Measurements from ENCODE around the gene FRG1. TPM values are rescaled to one million over a fixed set of nuclear protein-coding genes. Genes with fewer than 3 reads are reported as not detected.

The FRG1 gene
- total and polyA plus RNA-seq, 2 experiments from 2014 or later, result 24.3 to 65.2 TPM

DNA sequence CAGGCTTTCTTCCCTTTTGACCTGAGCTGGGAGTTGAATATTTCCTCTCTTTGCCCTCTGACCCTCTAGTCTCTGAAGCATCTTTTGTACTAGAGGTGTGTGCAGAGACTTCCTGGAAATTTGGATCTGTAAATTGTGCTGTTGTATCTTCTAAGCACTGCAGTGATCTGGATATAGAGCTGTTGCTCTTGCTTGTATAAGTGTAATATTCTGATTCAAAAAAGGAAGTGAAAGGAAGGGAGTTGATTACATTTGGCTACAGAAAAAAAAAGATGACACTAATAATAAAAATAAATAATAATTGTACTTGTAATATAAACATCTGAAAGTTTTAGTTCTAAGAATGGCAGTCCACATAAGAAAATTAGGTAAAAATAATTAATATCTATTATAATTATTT is 33.0 kb downstream of the FRG1 start:
- TF ChIP-seq POLR2AphosphoS5 (IDR thresholded peaks at IDR 0.05; ENCODE audit: low read depth), result no peak
- TF ChIP-seq, protein P1, sequence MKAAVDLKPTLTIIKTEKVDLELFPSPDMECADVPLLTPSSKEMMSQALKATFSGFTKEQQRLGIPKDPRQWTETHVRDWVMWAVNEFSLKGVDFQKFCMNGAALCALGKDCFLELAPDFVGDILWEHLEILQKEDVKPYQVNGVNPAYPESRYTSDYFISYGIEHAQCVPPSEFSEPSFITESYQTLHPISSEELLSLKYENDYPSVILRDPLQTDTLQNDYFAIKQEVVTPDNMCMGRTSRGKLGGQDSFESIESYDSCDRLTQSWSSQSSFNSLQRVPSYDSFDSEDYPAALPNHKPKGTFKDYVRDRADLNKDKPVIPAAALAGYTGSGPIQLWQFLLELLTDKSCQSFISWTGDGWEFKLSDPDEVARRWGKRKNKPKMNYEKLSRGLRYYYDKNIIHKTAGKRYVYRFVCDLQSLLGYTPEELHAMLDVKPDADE (IDR thresholded peaks at IDR 0.05), result no peak
- no peak for TF ChIP-seq EZH2 (IDR thresholded peaks at IDR 0.05; ENCODE audit: low read depth, unreplicated experiment)
- TF ChIP-seq, protein P2, sequence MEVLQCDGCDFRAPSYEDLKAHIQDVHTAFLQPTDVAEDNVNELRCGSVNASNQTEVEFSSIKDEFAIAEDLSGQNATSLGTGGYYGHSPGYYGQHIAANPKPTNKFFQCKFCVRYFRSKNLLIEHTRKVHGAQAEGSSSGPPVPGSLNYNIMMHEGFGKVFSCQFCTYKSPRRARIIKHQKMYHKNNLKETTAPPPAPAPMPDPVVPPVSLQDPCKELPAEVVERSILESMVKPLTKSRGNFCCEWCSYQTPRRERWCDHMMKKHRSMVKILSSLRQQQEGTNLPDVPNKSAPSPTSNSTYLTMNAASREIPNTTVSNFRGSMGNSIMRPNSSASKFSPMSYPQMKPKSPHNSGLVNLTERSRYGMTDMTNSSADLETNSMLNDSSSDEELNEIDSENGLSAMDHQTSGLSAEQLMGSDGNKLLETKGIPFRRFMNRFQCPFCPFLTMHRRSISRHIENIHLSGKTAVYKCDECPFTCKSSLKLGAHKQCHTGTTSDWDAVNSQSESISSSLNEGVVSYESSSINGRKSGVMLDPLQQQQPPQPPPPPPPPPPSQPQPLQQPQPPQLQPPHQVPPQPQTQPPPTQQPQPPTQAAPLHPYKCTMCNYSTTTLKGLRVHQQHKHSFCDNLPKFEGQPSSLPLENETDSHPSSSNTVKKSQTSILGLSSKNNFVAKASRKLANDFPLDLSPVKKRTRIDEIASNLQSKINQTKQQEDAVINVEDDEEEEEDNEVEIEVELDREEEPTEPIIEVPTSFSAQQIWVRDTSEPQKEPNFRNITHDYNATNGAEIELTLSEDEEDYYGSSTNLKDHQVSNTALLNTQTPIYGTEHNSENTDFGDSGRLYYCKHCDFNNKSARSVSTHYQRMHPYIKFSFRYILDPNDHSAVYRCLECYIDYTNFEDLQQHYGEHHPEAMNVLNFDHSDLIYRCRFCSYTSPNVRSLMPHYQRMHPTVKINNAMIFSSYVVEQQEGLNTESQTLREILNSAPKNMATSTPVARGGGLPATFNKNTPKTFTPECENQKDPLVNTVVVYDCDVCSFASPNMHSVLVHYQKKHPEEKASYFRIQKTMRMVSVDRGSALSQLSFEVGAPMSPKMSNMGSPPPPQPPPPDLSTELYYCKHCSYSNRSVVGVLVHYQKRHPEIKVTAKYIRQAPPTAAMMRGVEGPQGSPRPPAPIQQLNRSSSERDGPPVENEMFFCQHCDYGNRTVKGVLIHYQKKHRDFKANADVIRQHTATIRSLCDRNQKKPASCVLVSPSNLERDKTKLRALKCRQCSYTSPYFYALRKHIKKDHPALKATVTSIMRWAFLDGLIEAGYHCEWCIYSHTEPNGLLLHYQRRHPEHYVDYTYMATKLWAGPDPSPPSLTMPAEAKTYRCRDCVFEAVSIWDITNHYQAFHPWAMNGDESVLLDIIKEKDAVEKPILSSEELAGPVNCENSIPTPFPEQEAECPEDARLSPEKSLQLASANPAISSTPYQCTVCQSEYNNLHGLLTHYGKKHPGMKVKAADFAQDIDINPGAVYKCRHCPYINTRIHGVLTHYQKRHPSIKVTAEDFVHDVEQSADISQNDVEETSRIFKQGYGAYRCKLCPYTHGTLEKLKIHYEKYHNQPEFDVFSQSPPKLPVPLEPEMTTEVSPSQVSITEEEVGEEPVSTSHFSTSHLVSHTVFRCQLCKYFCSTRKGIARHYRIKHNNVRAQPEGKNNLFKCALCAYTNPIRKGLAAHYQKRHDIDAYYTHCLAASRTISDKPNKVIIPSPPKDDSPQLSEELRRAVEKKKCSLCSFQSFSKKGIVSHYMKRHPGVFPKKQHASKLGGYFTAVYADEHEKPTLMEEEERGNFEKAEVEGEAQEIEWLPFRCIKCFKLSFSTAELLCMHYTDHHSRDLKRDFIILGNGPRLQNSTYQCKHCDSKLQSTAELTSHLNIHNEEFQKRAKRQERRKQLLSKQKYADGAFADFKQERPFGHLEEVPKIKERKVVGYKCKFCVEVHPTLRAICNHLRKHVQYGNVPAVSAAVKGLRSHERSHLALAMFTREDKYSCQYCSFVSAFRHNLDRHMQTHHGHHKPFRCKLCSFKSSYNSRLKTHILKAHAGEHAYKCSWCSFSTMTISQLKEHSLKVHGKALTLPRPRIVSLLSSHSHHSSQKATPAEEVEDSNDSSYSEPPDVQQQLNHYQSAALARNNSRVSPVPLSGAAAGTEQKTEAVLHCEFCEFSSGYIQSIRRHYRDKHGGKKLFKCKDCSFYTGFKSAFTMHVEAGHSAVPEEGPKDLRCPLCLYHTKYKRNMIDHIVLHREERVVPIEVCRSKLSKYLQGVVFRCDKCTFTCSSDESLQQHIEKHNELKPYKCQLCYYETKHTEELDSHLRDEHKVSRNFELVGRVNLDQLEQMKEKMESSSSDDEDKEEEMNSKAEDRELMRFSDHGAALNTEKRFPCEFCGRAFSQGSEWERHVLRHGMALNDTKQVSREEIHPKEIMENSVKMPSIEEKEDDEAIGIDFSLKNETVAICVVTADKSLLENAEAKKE (CRISPR knock-in tag; IDR thresholded peaks at IDR 0.05), result no peak
- TF ChIP-seq ZNF114 (CRISPR knock-in tag; IDR thresholded peaks at IDR 0.05), result no peak
- no peak for TF ChIP-seq STAT1 (IDR thresholded peaks at IDR 0.05; ENCODE audit: unreplicated experiment)
- TF ChIP-seq, protein P3, sequence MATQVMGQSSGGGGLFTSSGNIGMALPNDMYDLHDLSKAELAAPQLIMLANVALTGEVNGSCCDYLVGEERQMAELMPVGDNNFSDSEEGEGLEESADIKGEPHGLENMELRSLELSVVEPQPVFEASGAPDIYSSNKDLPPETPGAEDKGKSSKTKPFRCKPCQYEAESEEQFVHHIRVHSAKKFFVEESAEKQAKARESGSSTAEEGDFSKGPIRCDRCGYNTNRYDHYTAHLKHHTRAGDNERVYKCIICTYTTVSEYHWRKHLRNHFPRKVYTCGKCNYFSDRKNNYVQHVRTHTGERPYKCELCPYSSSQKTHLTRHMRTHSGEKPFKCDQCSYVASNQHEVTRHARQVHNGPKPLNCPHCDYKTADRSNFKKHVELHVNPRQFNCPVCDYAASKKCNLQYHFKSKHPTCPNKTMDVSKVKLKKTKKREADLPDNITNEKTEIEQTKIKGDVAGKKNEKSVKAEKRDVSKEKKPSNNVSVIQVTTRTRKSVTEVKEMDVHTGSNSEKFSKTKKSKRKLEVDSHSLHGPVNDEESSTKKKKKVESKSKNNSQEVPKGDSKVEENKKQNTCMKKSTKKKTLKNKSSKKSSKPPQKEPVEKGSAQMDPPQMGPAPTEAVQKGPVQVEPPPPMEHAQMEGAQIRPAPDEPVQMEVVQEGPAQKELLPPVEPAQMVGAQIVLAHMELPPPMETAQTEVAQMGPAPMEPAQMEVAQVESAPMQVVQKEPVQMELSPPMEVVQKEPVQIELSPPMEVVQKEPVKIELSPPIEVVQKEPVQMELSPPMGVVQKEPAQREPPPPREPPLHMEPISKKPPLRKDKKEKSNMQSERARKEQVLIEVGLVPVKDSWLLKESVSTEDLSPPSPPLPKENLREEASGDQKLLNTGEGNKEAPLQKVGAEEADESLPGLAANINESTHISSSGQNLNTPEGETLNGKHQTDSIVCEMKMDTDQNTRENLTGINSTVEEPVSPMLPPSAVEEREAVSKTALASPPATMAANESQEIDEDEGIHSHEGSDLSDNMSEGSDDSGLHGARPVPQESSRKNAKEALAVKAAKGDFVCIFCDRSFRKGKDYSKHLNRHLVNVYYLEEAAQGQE (IDR thresholded peaks at IDR 0.05; ENCODE audit: unreplicated experiment), result no peak
- no peak for TF ChIP-seq ZNF331 (CRISPR knock-in tag; IDR thresholded peaks at IDR 0.05; ENCODE audit: low read depth)
- no peak for TF ChIP-seq NANOG (IDR thresholded peaks at IDR 0.05; ENCODE audit: borderline replicate concordance)
- TF ChIP-seq CREB1 (CRISPR knock-in tag; IDR thresholded peaks at IDR 0.05; ENCODE audit: low read depth), result no peak
- TF ChIP-seq, protein P4, sequence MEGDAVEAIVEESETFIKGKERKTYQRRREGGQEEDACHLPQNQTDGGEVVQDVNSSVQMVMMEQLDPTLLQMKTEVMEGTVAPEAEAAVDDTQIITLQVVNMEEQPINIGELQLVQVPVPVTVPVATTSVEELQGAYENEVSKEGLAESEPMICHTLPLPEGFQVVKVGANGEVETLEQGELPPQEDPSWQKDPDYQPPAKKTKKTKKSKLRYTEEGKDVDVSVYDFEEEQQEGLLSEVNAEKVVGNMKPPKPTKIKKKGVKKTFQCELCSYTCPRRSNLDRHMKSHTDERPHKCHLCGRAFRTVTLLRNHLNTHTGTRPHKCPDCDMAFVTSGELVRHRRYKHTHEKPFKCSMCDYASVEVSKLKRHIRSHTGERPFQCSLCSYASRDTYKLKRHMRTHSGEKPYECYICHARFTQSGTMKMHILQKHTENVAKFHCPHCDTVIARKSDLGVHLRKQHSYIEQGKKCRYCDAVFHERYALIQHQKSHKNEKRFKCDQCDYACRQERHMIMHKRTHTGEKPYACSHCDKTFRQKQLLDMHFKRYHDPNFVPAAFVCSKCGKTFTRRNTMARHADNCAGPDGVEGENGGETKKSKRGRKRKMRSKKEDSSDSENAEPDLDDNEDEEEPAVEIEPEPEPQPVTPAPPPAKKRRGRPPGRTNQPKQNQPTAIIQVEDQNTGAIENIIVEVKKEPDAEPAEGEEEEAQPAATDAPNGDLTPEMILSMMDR (conservative IDR thresholded peaks at IDR 0.05; ENCODE audit: low read depth in 2 of 2), result no peak
- no peak for TF ChIP-seq JUNB (IDR thresholded peaks at IDR 0.05; ENCODE audit: unreplicated experiment)
- TF ChIP-seq EZH2phosphoT487 (IDR thresholded peaks at IDR 0.05; ENCODE audit: unreplicated experiment), result no peak
- Mint-ChIP-seq H3K4me1 (no peaks in the 10 kb centered on the region), H3K36me3 (ENCODE audit: low read depth) (0 out of 3 replicates have a peak, but pooled peaks cover 2% of the 10 kb centered on the region), H3K9me3 (peaks cover 45% of the 10 kb centered on the region), H3K4me3 (no peak overlapping the region), H3K27ac (no peak overlapping the region), H3K27me3 (ENCODE audit: insufficient read depth, low read depth, poor library complexity) (no peaks in the 10 kb centered on the region)
- Histone ChIP-seq H3K36me3 (ENCODE audit: insufficient read depth) (no peaks in the 10 kb centered on the region), H3K27ac (ENCODE audit: low read depth) (no peak overlapping the region), H4K20me1 (replicated peaks; ENCODE audit: insufficient read depth) (no peaks in the 10 kb centered on the region), H3K4me3 (no peak overlapping the region), H3K9me2 (ENCODE audit: insufficient read depth) (no peaks in the 10 kb centered on the region), H3K27me3 (ENCODE audit: insufficient read depth) (no peaks in the 10 kb centered on the region), H3K79me2 (replicated peaks; ENCODE audit: insufficient read depth) (no peaks in the 10 kb centered on the region), H3K4me2 (no peak overlapping the region), H3K4me1 (ENCODE audit: insufficient read depth) (0 out of 2 replicates have a peak, but pooled peaks cover 3% of the 10 kb centered on the region), H2AFZ (no peak overlapping the region), H3F3A (replicated peaks; ENCODE audit: low read depth) (no peaks in the 10 kb centered on the region)
- no peak for DNase-seq (ENCODE audit: low spot score)
- ATAC-seq, result no peak

Data from GM23338 (cell line).